H1 (cell line): ENCODE data around the gene TNFSF11.

Source experiments
- BCL11A ChIP-seq, 2 experiments: IDR thresholded peaks; one replicate each; pipeline ENCODE4 v1.6.1; 2011; ENCODE audit warnings: low read depth in 2 of 2, low read length in 2 of 2, mild to moderate bottlenecking in 2 of 2
- CTCF ChIP-seq, 3 experiments: IDR thresholded peaks; 1 replicate in 2 of 3; 2 replicates in 1 of 3; pipeline versions ENCODE4 v1.5.1 to v1.6.1; 2011; ENCODE audit warnings: low read length in 3 of 3, mild to moderate bottlenecking in 3 of 3, inconsistent platforms in 2 of 3, low read depth in 1 of 3, moderate library complexity in 1 of 3; ENCODE audit not compliant: insufficient read depth in 1 of 3; ENCODE audit errors: control extremely low read depth in 1 of 3
- EP300 ChIP-seq, 2 experiments: IDR thresholded peaks; 1 replicate in 1 of 2; 2 replicates in 1 of 2; pipeline ENCODE4 v1.6.1; 2011 to 2012; ENCODE audit warnings: low read depth in 2 of 2, low read length in 2 of 2, mild to moderate bottlenecking in 2 of 2, borderline replicate concordance in 1 of 2, inconsistent platforms in 1 of 2, moderate library complexity in 1 of 2
- EZH2 ChIP-seq: fragments of 200-600 bp; sonication (generic); IDR thresholded peaks from 2 replicates; pipeline ENCODE4 v1.7.1; 2012; ENCODE audit warnings: low read depth, mild to moderate bottlenecking, moderate library complexity, low read length, inconsistent platforms; ENCODE audit not compliant: severe bottlenecking
- FOSL1 ChIP-seq: IDR thresholded peaks from 2 replicates; pipeline ENCODE4 v1.6.1; 2011; ENCODE audit warnings: mild to moderate bottlenecking, low read depth, low read length, moderate library complexity; ENCODE audit not compliant: insufficient read depth
- KDM4A ChIP-seq: IDR thresholded peaks from one replicate; pipeline ENCODE4 v1.7.1; 2012; ENCODE audit warnings: low read depth, mild to moderate bottlenecking, moderate library complexity, low read length, inconsistent platforms; ENCODE audit not compliant: severe bottlenecking
- PHF8 ChIP-seq: fragments of 200-600 bp; sonication (generic); conservative IDR thresholded peaks from 2 replicates; pipeline ENCODE4 v1.7.1; 2012; ENCODE audit warnings: low read depth, mild to moderate bottlenecking, inconsistent platforms, low read length, moderate library complexity
- POLR2A ChIP-seq, 2 experiments: IDR thresholded peaks; 1 replicate in 1 of 2; 2 replicates in 1 of 2; pipeline ENCODE4 v1.6.1; 2011; ENCODE audit warnings: low read depth in 2 of 2, low read length in 2 of 2, mild to moderate bottlenecking in 2 of 2; ENCODE audit errors: control extremely low read depth in 1 of 2
- POLR2AphosphoS5 ChIP-seq: IDR thresholded peaks from 2 replicates; pipeline ENCODE4 v1.6.1; 2011; ENCODE audit warnings: low read depth, low read length
- RAD21 ChIP-seq, 2 experiments: IDR thresholded peaks in 1 of 2; conservative IDR thresholded peaks in 1 of 2; 2 replicates each; pipeline ENCODE4 v1.6.1; 2011; ENCODE audit warnings: low read depth in 2 of 2, low read length in 2 of 2, improper control_type of control experiment in 1 of 2, inconsistent platforms in 1 of 2, mild to moderate bottlenecking in 1 of 2, moderate library complexity in 1 of 2
- TCF12 ChIP-seq: IDR thresholded peaks from 2 replicates; pipeline ENCODE4 v1.6.1; 2011; ENCODE audit warnings: low read depth, mild to moderate bottlenecking, low read length
- TEAD4 ChIP-seq: IDR thresholded peaks from 2 replicates; pipeline ENCODE4 v1.6.1; 2012; ENCODE audit warnings: low read depth, low read length, inconsistent platforms, mixed read lengths
- TF ChIP-seq, protein P1 (sequence below): IDR thresholded peaks from 2 replicates; pipeline ENCODE4 v1.6.1; 2011; ENCODE audit warnings: low read length, improper control_type of control experiment

DNA sequence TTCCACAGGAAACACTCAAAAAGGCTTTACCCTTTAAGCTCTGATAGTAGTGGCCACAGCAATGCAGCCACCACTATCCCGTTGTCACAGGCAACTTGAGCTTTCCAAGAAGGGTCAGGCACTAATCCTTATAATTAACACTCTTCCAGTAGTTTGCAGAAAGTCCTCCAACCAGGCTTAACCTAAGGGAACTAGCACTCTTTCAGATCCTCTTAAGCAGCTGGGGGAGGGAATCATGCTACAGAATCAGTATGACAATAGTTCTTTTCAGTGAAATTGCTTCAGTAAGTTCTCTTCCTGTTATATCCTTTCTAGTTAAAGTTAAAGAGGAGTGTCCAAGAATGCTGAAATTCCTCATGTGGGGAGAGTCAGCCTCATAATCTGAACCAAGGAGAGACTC, 82.2 kb downstream of the TNFSF11 start:
- TF ChIP-seq EZH2 (no peak), CTCF (IDR thresholded peaks at IDR 0.05; ENCODE audit: control extremely low read depth in 1 of 3, insufficient read depth in 1 of 3, low read depth in 1 of 3, low read length in 3 of 3) (no peak), POLR2A (IDR thresholded peaks at IDR 0.05; ENCODE audit: control extremely low read depth in 1 of 2, low read depth in 2 of 2, low read length in 2 of 2) (no peak), RAD21 (IDR thresholded peaks at IDR 0.05 in 1 of 2, conservative IDR thresholded peaks at IDR 0.05 in 1 of 2; ENCODE audit: low read depth in 2 of 2, low read length in 2 of 2) (no peak), POLR2AphosphoS5 (no peak), TCF12 (no peak), KDM4A (no peak), PHF8 (no peak), BCL11A (IDR thresholded peaks at IDR 0.05; ENCODE audit: low read depth in 2 of 2, low read length in 2 of 2) (no peak), TEAD4 (no peak), FOSL1 (no peak), EP300 (IDR thresholded peaks at IDR 0.05; ENCODE audit: borderline replicate concordance in 1 of 2, low read depth in 2 of 2, low read length in 2 of 2) (no peak)
- TF ChIP-seq, protein P1, sequence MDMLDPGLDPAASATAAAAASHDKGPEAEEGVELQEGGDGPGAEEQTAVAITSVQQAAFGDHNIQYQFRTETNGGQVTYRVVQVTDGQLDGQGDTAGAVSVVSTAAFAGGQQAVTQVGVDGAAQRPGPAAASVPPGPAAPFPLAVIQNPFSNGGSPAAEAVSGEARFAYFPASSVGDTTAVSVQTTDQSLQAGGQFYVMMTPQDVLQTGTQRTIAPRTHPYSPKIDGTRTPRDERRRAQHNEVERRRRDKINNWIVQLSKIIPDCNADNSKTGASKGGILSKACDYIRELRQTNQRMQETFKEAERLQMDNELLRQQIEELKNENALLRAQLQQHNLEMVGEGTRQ, result no peak
